Cardiac fibroblast (primary cell): Measurements from ENCODE around the gene ZNF613.
"Not testable (repeated sequence)": the region's sequence is repeated elsewhere in the genome, so short reads cannot be mapped to it uniquely, and the experiment has no call there.

Source experiments
- DNase-seq, 2 donors: peaks; one replicate each; pipeline versions ENCODE4 v3.0.0 to v3.0.0-alpha.2; 2010; ENCODE audit warnings: low read depth in 2 of 2
- H3K4me3 ChIP-seq, 2 donors: replicated peaks in 1 of 2; 1 replicate in 1 of 2; 2 replicates in 1 of 2; pipeline ENCODE4 v1.5.1; 2011; ENCODE audit warnings: low read depth in 2 of 2, low read length in 2 of 2, mild to moderate bottlenecking in 2 of 2, moderate library complexity in 1 of 2
- CTCF ChIP-seq: IDR thresholded peaks from one replicate; pipeline ENCODE4 v1.5.1; 2011; ENCODE audit warnings: low read depth, mild to moderate bottlenecking, low read length, inconsistent platforms

The ZNF613 gene

GRCh38 chr19:51901860-51902259, 25.4 kb upstream of the ZNF613 start:
- no peak for DNase-seq

GRCh38 chr19:51903192-51903591, 24.1 kb upstream of the ZNF613 start:
- TF ChIP-seq CTCF, result no peak
- no peak for DNase-seq
- H3K4me3 ChIP-seq, result no peak overlapping the region

More at GRCh38 chr19:51901860-51902259, 25.4 kb upstream of the ZNF613 start:
- H3K4me3 ChIP-seq, result no peak overlapping the region
- no peak for TF ChIP-seq CTCF

- TF ChIP-seq CTCF, result no peak
- H3K4me3 ChIP-seq, result peak within 1 kb of the TSS; percentile 80 to 91
- peak; percentile 88 to 90 for DNase-seq
These were observed 22.7 kb upstream of the ZNF613 start, which contains the start of gene ZNF649 for GRCh38 chr19:51904331-51905165. Gene ZNF649 (minus strand): TSS chr19:51905017. CDS start chr19:51900107, 4,910 bp downstream.

GRCh38 chr19:51905206-51905605, 22.1 kb upstream of the ZNF613 start:
- no peak for DNase-seq
- H3K4me3 ChIP-seq, result no peak overlapping the region

GRCh38 chr19:51905639-51906038, 21.6 kb upstream of the ZNF613 start:
- not testable (repeated sequence) for H3K4me3 ChIP-seq, DNase-seq

More at GRCh38 chr19:51905206-51905605, 22.1 kb upstream of the ZNF613 start:
- no peak for TF ChIP-seq CTCF

- not testable (repeated sequence) for DNase-seq, H3K4me3 ChIP-seq
These were observed 21.2 kb upstream of the ZNF613 start for GRCh38 chr19:51906108-51906507.

GRCh38 chr19:51907981-51908380, 19.3 kb upstream of the ZNF613 start:
- DNase-seq, H3K4me3 ChIP-seq: not testable (repeated sequence)

GRCh38 chr19:51915324-51915867, 11.9 kb upstream of the ZNF613 start:
- DNase-seq, result no peak
- TF ChIP-seq CTCF, result no peak
- no peak overlapping the region for H3K4me3 ChIP-seq
